DMS153 (cell line): ENCODE measurements around the gene CYB5R4.
"Not testable (repeated sequence)": the region's sequence is repeated elsewhere in the genome, so short reads cannot be mapped to it uniquely, and the experiment has no call there.

Source experiments
- DNase-seq: peaks from one replicate; lab custom pipeline; 2025; lab: John Stamatoyannopoulos, UW

CYB5R4 gene

DNA sequence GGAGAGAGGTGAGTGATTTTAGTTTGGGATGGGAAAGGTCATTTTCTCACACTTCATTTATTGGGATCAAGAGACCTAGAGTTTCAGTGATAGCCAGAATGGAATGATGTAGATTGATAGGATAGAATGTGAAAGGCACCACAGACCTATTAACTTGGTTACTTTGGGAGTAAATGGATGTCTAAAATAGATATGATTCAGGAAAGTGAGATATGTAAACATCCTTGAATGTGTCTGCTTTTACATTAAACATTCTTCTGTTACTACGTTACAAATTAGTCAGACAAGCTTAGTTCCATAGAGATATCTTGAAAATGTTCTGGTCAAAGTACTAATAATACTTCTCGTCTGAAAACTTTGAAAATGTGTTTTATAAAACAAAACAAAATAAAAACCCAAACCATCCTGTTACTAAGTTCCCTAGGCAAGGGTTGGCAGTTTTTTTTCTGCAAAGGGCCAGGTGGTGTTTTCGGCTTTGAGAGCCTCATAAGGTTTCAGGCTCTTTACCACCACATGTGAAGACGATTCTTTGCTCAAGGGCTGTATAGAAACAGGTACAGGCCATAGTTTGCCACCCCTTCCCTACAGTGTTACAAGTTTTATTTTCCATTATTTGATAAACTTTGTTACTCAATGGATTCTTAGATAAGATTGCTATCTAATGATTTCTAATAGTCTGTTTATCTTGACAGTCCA, 3.4 kb downstream of the CYB5R4 start:
- DNase-seq = no peak

DNA sequence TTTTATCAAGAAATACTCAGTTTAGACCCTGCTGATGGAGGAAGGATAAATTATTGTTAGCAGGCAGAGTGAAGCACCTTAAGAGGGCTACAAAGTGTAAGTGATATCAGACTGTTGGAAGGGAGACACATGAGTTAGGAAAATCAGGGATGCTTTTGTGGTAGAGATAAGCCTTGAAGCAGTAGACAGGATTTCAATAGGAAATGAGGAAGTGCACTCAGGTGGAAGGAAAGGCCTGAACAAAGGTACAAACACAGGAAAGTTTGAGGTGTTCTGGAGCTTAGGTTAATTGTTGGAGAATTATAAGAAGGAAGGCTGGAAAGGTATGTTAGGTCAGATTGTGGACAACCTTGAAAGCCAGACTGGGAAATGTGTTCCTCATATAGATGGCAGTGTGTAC, 7.6 kb downstream of the CYB5R4 start:
- DNase-seq = no peak

GRCh38 chr6:83867527-83868161, 8.2 kb downstream of the CYB5R4 start:
- no peak for DNase-seq

DNA sequence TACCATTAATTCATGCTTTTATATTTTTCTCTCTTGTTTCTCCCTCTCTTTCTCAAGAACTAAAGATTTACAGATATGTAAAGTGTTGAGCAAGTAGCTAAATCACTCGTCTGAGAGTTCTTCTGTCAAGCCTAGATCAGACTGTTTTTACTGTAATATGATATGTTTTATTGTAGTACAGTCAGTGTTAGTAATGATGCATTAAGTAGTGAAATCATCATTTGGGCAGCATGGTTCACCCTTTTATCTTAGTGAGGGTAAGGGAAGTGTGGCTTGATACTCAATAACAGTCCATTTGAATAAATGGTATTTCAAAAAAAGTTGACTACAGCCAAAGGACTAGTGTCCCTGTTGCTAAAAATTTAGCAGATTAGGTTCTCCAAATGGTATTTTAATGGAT, 9.2 kb downstream of the CYB5R4 start:
- no peak for DNase-seq

DNA sequence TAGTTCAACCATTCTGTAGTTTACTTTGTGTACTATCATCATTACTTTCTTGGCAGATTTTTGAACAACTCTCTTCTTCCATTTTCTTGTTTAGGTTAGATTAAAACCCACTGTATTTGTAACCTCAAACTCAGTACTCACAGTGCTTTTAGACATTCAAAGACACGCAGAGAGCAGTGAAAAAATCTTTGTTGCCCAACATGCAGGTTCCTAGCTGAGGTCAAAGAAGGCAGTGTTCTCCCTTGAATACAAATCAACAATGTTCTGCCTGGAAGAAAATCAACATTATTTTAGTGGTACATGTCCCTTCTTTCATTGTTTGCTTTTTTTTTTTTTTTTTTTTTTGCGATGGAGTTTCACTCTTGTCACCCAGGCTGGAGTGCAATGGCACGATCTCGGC, 11.2 kb downstream of the CYB5R4 start:
- DNase-seq = no peak

DNA sequence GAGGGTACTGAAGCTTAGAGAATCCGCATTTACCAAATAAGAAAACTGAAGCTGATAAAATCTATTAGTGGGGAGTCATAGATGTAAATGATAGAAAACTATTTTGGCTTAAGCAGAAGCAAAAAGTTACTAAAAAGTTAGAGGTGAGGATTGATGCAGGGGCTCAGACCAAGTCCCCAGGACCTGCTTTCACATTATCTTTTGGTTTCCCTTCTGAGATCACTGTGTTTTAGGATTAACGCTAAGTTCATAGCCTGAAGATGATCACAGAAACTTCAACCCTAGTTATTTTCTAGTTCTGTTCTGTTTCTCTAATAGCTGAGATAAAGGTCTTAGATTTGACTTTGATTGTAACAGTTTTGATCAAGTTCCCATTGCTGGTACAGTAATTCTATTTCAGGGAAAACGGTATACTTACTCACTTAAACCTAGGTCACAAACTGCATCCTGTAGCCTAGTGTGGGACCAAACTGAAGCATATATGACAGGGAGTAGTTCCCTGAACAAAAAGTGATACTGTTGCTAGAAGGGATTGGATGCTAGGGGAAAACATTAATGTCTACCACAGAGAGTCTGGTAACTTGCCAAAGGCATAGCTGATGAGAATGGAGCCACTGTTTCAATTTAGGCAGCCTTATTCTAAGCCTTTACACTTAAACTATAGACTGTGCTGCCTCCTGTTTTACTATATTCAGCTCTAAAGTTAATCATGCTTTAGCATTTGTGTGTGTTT, 13.1 kb downstream of the CYB5R4 start:
- DNase-seq = no peak

GRCh38 chr6:83873869-83874268, 14.4 kb downstream of the CYB5R4 start:
- no peak for DNase-seq

GRCh38 chr6:83875843-83876242, 16.4 kb downstream of the CYB5R4 start:
- DNase-seq = no peak

DNA sequence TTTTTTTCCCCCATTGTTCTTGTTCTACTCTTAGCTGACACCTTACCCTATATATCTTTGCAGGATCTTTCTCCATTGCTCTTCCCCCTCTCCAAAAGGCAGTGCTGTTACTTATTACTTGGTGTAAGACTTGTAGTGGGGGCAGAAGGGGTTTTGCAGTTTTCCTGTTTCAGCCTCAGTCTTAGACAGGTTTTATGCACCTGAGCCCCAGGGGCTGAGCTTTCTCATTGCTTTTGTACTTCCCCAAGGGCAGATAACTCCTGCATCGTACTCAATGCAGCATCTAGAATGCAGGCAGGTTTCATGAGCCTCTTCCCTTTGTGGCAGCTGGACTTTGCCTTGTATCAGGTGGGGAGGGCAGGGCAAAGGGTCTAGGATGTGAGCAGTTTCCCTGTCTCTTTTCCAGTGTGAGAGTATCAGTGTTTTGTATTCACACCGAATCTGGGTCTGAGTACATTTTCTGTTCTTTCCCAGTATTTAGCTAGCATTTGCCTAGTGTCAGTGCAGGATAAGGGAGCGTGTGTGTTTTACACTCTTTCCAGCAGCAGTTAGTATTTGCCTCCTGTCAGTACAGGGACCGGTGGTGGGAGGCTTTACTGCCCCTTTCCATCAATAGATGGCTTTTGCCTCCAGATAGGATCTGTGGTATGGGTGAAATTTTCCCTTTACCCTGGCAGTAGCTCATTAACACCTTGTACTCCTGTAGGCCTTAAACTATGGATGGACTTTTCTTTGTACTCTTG, 19.6 kb downstream of the CYB5R4 start:
- DNase-seq = no peak

- DNase-seq = no peak
These were observed 20.3 kb downstream of the CYB5R4 start for GRCh38 chr6:83879746-83880145.

GRCh38 chr6:83883240-83883639, 23.8 kb downstream of the CYB5R4 start:
- DNase-seq = peak; percentile 27

DNA sequence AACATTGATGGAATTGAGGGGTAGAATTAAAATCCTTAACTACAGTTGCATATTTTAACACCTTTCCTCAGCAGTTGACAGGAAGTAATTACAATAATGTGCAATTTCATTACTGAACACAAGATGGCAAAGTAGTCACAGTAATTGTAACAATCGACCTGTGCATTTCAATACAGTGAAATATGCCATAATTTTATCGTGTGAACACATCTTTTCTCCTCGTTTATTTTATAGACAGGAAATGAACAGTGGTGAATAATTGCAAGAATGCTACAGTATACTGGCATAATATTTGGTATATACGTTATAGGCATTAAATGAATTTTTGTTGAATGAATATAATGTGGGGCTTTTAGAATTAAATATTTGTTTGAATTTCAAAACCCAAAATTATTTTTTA, 25.0 kb downstream of the CYB5R4 start:
- DNase-seq = peak; percentile 60

DNA sequence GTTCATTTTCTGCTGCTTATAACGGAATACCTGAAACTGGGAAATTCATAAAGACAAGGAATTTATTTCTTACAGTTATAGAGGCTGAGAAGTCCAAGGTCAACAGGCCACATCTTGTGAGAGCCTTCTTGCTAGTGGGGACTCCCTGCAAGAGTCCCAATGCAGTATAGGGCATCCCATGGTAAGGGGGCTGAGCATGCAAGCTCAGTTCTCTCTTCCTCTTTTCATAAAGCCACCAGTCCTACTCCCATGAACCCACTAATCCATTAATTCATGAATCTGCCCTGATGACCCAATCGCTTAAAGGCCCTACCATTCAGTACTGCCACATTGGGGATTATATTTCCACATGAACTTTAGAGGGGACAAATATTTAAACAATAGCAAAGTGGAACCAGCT, 26.5 kb downstream of the CYB5R4 start:
- DNase-seq = no peak

DNA sequence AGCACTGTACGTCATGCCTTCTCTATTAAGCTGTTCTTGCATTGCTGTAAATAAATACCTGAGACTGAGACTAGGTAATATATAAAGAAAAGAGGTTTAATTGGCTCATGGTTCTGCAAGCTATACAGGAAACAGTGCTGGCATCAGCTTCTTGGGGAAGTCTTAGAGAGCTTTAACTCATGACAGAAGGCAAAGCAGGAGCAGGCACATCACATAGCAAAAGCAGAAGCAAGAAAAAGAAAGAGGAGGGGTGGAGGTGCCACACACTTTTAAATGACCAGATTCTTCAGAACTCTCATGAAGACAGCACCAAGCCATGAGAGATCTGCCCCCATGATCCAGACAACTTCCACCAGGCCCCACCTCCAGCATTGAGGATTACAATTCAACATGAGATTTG, 30.1 kb downstream of the CYB5R4 start:
- DNase-seq = no peak

- no peak for DNase-seq
These were observed 31.0 kb downstream of the CYB5R4 start for GRCh38 chr6:83890520-83890919.

GRCh38 chr6:83891586-83891985, 32.1 kb downstream of the CYB5R4 start:
- no peak for DNase-seq

GRCh38 chr6:83893024-83893423, 33.5 kb downstream of the CYB5R4 start:
- DNase-seq = peak; percentile 73

GRCh38 chr6:83897094-83897493, 37.6 kb downstream of the CYB5R4 start:
- DNase-seq = not testable (repeated sequence)

DNA sequence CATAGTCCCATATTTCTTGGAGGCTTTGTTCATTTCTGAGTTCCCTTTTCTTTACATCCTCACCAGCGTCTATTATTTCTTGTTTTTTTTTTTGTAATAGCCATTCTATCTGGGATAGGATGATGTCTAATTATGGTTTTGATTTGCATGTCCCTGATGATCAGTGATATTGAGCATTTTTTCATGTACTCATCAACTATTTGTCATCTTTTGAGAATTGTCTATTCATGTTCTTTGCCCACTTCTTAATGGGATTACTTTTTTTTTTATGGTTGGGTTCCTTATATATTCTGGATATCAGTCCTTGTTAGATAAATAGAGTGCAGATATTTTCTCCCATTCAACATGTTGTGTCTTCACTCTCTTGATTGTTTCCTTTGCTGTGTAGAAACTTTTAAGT, 42.1 kb downstream of the CYB5R4 start:
- no peak for DNase-seq

GRCh38 chr6:83904395-83904794, 44.9 kb downstream of the CYB5R4 start:
- no peak for DNase-seq

DNA sequence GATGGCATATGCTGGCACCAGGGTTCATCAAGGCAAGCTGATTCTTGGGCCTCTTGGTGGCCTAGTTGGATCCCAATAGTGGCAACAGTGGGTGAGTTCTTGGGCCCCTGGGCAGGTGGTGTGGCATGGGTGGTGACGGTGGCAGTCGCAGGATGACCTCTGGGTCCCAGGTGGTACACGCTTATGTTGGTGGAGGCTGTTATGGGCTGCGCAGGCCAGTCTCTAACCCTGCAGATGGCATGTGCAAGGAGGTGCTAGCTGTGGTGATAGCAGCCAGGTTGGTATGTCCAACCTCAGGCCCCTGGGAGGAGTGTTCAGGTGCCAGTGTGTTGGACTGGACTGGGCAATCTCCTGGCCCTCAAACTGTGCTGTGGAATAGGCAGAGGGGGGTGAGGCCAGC, 46.2 kb downstream of the CYB5R4 start:
- DNase-seq = no peak

- DNase-seq = not testable (repeated sequence)
These were observed 48.3 kb downstream of the CYB5R4 start for GRCh38 chr6:83907623-83908390.
